OCI-LY1 (cell line): ENCODE results near the gene DUSP16.

Experiments used
- H2AFZ ChIP-seq: fragments of 200-600 bp; sonication (generic), shearing (Covaris generic); 2 replicates; pipeline ENCODE4 v1.6.0; 2014; ENCODE audit warnings: antibody characterized with exemption, mild to moderate bottlenecking, low read length
- H3F3A ChIP-seq: fragments of 200-600 bp; sonication (generic), shearing (Covaris generic); 2 replicates; pipeline ENCODE4 v1.6.0; 2014; ENCODE audit warnings: mild to moderate bottlenecking, antibody characterized with exemption, low read length, moderate library complexity; ENCODE audit not compliant: insufficient read depth
- H3K27ac ChIP-seq: fragments of 200-600 bp; sonication (generic); 2 replicates; pipeline ENCODE4 v1.5.1; 2014; ENCODE audit warnings: low read length, mixed run types, mild to moderate bottlenecking, low read depth; ENCODE audit not compliant: poor library complexity, severe bottlenecking
- H3K27me3 ChIP-seq: fragments of 200-600 bp; sonication (generic); 2 replicates; pipeline ENCODE4 v1.6.0; 2014; ENCODE audit warnings: antibody characterized with exemption, mild to moderate bottlenecking, low read length, moderate library complexity; ENCODE audit not compliant: insufficient read depth
- H3K36me3 ChIP-seq: fragments of 200-600 bp; sonication (generic); 2 replicates; pipeline ENCODE4 v1.6.1; 2014; ENCODE audit warnings: mild to moderate bottlenecking, antibody characterized with exemption, low read length, moderate library complexity, mixed read lengths; ENCODE audit not compliant: insufficient read depth
- H3K4me1 ChIP-seq: fragments of 200-600 bp; sonication (generic); 2 replicates; pipeline ENCODE4 v1.5.1; 2014; ENCODE audit warnings: mild to moderate bottlenecking, low read length, moderate library complexity; ENCODE audit not compliant: insufficient read depth, severe bottlenecking
- H3K4me2 ChIP-seq: fragments of 200-600 bp; sonication (generic), shearing (Covaris generic); 2 replicates; pipeline ENCODE4 v1.6.1; 2014; ENCODE audit warnings: low read length
- H3K4me3 ChIP-seq: fragments of 200-600 bp; sonication (generic); 2 replicates; pipeline ENCODE4 v1.5.1; 2014; ENCODE audit warnings: low read length, low read depth, mild to moderate bottlenecking, mixed read lengths; ENCODE audit not compliant: poor library complexity, severe bottlenecking
- H3K79me2 ChIP-seq: fragments of 200-600 bp; shearing (Covaris generic); 2 replicates; pipeline ENCODE4 v1.6.1; 2016; ENCODE audit warnings: mixed run types, low read length, mixed read lengths; ENCODE audit not compliant: insufficient read depth
- H3K9ac ChIP-seq: fragments of 200-600 bp; sonication (generic), shearing (Covaris generic); 2 replicates; pipeline ENCODE4 v1.6.1; 2014; ENCODE audit warnings: mild to moderate bottlenecking, low read length, mixed read lengths
- H3K9me2 ChIP-seq: fragments of 200-600 bp; sonication (generic), shearing (Covaris generic); 2 replicates; pipeline ENCODE4 v1.6.1; 2014; ENCODE audit warnings: low read depth, mild to moderate bottlenecking, low read length, mixed read lengths
- H3K9me3 ChIP-seq: fragments of 200-600 bp; shearing (Covaris generic); 2 replicates; pipeline ENCODE4 v1.6.1; 2014; ENCODE audit warnings: low read length, mixed read lengths
- H4K20me1 ChIP-seq: fragments of 200-600 bp; sonication (generic), shearing (Covaris generic); 2 replicates; pipeline ENCODE4 v1.6.0; 2016; ENCODE audit warnings: mild to moderate bottlenecking, low read length; ENCODE audit not compliant: insufficient read depth
- EZH2 ChIP-seq: fragments of 200-600 bp; sonication (generic), shearing (Covaris generic); IDR thresholded peaks from 2 replicates; pipeline ENCODE4 v1.8.0; 2017; ENCODE audit warnings: borderline replicate concordance, mixed run types, mild to moderate bottlenecking, antibody characterized with exemption, low read length, moderate library complexity, mixed read lengths
- TF ChIP-seq, protein P1 (sequence below): fragments of 200-600 bp; sonication (generic), shearing (Covaris generic); IDR thresholded peaks from 2 replicates; pipeline ENCODE4 v1.5.1; 2017; ENCODE audit warnings: mild to moderate bottlenecking, antibody characterized with exemption, low read length, moderate library complexity, mixed read lengths

Gene DUSP16

DNA sequence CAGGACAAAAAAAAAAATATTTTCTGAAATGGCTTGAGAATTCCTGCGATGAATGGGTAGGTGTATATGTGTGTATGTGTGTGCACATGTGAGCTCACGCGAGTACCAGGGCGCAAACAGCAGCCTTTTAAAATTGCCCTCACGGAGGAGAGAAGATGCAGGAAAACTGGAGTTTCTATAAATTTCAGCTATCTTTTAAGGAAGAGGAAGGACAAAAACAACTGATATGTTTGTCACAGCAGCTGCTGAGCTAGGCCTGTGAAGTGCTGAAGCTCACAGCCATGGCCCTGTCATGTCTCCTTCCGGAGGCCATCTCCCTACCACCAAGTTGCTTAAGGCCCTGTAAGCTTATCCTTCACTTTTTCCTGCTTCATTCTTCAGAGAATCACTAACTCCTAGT is 40.8 kb downstream of the DUSP16 start:
- H3K9me2 ChIP-seq: no peaks in the 10 kb centered on the region
- H3K9me3 ChIP-seq: no peaks in the 10 kb centered on the region
- no peaks in the 10 kb centered on the region for H3K27me3 ChIP-seq
- H3K36me3 ChIP-seq: no peaks in the 10 kb centered on the region; the same call in 1 of the 2 replicates
- no peak overlapping the region for H3K27ac ChIP-seq
- H3F3A ChIP-seq: no peaks in the 10 kb centered on the region
- no peak overlapping the region for H2AFZ ChIP-seq
- H3K4me1 ChIP-seq: peaks cover 5% of the 10 kb centered on the region
- H3K9ac ChIP-seq: no peak overlapping the region
- no peak overlapping the region for H3K4me2 ChIP-seq
- TF ChIP-seq, protein P1, sequence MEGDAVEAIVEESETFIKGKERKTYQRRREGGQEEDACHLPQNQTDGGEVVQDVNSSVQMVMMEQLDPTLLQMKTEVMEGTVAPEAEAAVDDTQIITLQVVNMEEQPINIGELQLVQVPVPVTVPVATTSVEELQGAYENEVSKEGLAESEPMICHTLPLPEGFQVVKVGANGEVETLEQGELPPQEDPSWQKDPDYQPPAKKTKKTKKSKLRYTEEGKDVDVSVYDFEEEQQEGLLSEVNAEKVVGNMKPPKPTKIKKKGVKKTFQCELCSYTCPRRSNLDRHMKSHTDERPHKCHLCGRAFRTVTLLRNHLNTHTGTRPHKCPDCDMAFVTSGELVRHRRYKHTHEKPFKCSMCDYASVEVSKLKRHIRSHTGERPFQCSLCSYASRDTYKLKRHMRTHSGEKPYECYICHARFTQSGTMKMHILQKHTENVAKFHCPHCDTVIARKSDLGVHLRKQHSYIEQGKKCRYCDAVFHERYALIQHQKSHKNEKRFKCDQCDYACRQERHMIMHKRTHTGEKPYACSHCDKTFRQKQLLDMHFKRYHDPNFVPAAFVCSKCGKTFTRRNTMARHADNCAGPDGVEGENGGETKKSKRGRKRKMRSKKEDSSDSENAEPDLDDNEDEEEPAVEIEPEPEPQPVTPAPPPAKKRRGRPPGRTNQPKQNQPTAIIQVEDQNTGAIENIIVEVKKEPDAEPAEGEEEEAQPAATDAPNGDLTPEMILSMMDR: no peak
- no peak for TF ChIP-seq EZH2
- no peaks in the 10 kb centered on the region for H4K20me1 ChIP-seq
- no peaks in the 10 kb centered on the region for H3K79me2 ChIP-seq
- no peak overlapping the region for H3K4me3 ChIP-seq

DNA sequence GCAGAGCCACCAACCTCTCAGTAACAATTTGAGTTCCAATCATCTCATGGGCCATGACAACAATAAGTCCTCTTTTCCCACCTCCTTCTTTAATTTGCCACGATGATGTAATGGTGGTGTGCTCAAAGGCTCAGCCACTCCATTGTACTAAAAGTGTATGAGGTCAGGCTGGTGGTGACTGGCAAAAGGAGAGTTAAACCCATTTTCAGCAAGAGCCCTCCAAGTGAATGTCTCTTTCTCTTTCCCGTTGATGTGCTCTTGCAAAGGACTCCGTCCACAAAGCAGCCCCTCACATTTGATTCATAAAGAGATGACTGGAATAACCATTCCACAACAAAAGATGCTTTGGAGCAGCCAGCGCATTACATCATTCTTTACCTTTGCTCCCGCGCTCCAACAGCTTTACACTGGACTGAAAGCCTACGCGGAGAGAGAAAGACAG is 41.6 kb downstream of the DUSP16 start:
- H3K27me3 ChIP-seq: no peaks in the 10 kb centered on the region
- H3K4me2 ChIP-seq: no peak overlapping the region
- no peaks in the 10 kb centered on the region; the same call in 1 of the 2 replicates for H3K36me3 ChIP-seq
- no peaks in the 10 kb centered on the region for H3K9me2 ChIP-seq
- peaks cover 5% of the 10 kb centered on the region for H3K4me1 ChIP-seq
- no peak overlapping the region for H3K4me3 ChIP-seq
- H3K9ac ChIP-seq: no peak overlapping the region
- H3K27ac ChIP-seq: no peak overlapping the region
- H3K9me3 ChIP-seq: no peaks in the 10 kb centered on the region
- H4K20me1 ChIP-seq: no peaks in the 10 kb centered on the region
- no peak overlapping the region for H2AFZ ChIP-seq
- no peaks in the 10 kb centered on the region for H3F3A ChIP-seq
- TF ChIP-seq, protein P1: no peak
- no peak for TF ChIP-seq EZH2
- no peaks in the 10 kb centered on the region for H3K79me2 ChIP-seq

DNA sequence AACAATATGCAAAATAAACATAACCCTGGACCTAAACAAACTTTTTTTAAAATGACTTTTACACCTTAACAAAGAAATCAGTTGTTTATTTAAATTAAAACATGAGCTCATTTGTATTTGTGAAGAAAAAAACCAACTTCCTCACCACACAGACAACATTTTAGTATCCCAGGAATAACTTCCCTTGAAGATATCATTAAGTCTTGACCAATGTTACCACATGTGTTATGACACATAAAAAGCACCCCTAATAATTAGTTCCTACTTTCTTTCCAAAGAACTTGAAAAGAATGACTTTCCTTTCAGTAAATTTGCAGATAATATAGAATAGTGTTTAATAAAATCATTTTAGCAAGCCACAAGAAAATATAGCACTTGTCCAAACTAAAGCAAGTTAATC is 42.4 kb downstream of the DUSP16 start:
- Histone ChIP-seq H3K9me3 (no peaks in the 10 kb centered on the region), H2AFZ (no peak overlapping the region), H3K27me3 (no peaks in the 10 kb centered on the region), H3K79me2 (no peaks in the 10 kb centered on the region), H3K4me1 (peaks cover 5% of the 10 kb centered on the region), H3K9me2 (no peaks in the 10 kb centered on the region), H3K4me2 (no peak overlapping the region), H3K36me3 (no peaks in the 10 kb centered on the region; the same call in 1 of the 2 replicates), H4K20me1 (no peaks in the 10 kb centered on the region), H3F3A (no peaks in the 10 kb centered on the region), H3K4me3 (no peak overlapping the region), H3K27ac (no peak overlapping the region), H3K9ac (no peak overlapping the region)
- TF ChIP-seq, protein P1: no peak
- no peak for TF ChIP-seq EZH2
